SKM-1 treated with dmso at 0.1 percent for 144 hours (cell line): ENCODE data around the gene ISL1.

Source experiments
- DNase-seq: peaks from one replicate; lab custom pipeline; 2025; ENCODE audit not compliant: unreplicated experiment; lab: John Stamatoyannopoulos, UW

Gene ISL1

GRCh38 chr5:51383131-51384121 is at the start of gene ISL1:
Gene ISL1, plus strand, starts transcription at chr5:51383448. Its CDS starts 224 bp downstream, at chr5:51383672.
- DNase-seq = no peak

DNA sequence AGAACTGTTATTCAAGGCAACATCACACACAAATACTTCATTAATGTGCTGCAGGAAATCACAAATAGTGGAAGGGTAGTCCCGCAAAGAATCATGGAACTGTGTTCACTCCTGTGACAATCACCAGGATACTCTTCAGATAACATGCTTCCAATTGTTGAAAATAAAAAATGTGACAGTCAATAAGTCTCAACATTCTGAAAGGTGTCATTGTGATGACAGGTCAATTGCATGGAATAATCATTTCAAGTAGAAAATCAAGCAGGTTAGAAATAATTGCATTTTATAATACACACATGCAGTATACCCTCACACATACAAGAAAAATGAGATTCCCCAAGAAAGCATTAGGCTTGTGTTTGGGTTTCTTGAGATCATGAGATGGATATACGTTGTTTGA is 46.4 kb upstream of the ISL1 start:
- DNase-seq = no peak

DNA sequence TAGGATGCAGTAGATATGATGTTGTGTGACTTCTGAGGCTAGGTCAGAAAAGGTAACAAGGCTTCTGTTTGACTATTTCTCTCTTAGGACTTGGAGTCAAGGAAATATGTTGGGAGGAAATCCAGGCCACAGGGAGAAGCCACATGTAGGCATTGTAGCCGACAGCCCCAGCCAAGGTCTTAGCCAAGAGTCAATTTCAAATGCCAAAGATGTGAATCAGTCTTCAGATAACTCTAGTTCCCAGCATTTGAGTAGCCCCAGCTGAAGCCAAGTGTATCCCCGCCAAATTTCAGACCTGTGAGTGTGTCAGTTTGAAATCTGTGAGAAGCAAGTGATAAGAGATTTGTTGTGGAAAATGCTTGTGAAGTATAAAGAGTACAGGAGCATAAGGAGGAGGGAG is 38.1 kb upstream of the ISL1 start:
- DNase-seq = no peak

- no peak for DNase-seq
These were observed 36.1 kb upstream of the ISL1 start for GRCh38 chr5:51347157-51347556.

GRCh38 chr5:51347704-51348103 is 35.5 kb upstream of the ISL1 start:
- no peak for DNase-seq

GRCh38 chr5:51371052-51371451 is 12.2 kb upstream of the ISL1 start:
- DNase-seq = no peak

DNA sequence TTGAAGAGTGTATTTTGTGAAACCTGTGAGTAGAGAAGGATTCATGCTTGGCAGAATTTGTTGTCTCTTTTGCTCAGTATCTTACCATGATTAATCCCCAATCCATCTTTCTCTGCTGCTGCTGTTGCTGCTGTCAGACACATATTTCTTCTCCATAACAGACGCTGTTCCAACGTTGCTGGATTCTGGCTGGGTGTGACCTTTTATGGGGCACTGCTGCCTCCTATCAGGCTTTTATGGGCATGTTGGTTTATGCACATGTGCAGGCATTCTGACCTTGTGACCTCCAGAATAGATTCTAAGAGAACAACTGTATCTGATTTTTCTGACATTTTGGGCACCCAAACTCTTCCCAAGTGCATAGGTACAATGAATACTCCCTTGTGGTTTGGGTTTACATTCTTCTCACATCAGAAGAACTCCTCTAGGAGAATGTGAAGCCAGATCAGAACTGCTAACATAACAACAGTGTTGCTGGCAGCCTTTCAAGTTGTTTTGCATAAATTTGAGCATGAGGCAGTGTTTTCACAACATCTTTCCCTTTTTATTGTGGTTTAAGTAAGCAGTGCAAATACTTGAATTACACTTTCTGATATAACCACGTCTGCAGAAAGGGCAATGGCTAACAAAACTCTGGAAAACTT is 9.2 kb upstream of the ISL1 start:
- no peak for DNase-seq

DNA sequence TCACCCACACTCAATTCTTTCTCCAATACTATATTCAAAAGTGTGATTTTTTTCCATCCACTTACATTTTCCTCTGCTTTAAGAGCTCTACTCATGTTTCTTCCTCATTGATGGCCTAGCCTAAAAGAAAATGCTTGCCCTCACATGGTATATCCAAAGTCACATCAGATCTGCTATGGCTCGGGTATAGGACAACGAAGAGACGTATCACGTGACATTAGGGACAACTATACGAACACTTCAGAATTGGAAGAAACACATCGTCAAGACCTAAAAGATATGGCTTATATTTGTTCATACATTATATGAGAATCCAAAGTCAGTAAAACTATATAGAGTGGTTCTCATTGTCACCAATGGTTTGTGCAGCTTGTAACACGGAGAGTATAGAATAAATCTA is 8.2 kb upstream of the ISL1 start:
- DNase-seq = no peak

- DNase-seq = no peak
These were observed 6.7 kb upstream of the ISL1 start for GRCh38 chr5:51376509-51376908.

GRCh38 chr5:51377151-51378060 is 5.8 kb upstream of the ISL1 start:
- no peak for DNase-seq

DNA sequence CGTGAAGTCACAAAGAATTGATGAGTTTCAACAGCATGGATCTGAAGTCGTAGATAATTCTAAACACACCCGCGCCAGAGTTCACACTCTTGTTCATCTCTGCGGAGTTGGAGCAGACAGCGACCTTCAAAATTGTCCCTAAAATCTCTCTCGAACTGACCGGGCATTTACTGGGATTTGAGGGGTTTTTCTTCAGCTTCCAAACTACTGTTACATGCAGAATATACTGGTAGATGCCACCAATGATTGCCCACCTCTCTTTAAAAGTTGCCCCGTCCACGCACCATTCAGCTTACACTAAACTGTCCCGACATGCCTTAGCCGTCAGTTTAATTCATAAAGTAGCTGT is 5.2 kb upstream of the ISL1 start:
- no peak for DNase-seq

GRCh38 chr5:51378448-51379330 is 4.6 kb upstream of the ISL1 start:
- no peak for DNase-seq

DNA sequence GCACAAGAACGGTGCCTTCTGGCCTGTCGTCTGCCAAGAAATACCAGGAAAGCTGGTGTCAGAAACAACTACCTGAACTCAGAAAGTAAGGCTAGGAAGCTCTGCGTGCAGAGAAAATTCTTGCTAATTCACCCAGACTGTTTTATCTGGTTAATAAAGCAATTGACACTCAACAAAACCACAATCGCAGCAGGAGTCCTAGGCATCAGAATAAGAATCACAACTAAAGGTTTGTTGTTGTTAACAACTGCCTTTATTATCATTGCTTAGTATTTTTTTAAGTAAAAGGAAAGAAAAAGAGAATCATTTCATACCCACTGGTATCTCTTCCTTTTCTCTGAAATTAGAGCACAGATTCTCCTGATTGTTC is 3.9 kb upstream of the ISL1 start:
- DNase-seq = no peak

GRCh38 chr5:51380603-51381207 is 2.5 kb upstream of the ISL1 start:
- DNase-seq = no peak

GRCh38 chr5:51381761-51382474 is 1.3 kb upstream of the ISL1 start:
- DNase-seq = no peak

DNA sequence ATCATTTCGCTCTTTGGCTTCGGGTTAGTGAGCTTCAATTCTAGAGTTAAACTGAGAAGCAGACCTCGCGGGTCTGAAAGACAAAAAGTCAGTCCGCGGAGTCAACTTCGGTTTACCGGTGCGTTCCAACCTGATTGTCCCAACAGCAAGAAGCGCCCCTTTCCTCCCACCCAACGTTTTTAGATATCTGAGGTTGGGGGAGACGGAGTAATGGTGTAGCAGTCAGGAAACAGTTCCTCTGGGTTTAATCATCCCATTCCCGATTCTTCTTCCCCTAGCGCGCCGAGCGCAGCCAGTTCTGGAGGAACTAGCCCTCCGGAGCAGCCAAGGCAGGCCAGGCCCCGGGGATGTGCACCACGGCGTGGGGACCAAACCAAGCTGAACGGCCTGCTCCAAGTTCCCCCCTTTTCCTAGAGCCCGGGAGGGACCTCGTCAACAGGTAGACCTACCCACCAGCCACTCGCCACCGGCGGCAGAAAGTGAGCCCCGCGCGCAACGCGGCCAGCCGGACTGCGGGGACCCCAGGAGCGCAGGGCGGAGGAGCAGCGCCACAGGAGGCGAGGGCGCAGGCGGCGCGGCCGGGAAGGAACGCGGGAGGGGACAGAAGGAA is 622 bp upstream of the ISL1 start:
- no peak for DNase-seq

DNA sequence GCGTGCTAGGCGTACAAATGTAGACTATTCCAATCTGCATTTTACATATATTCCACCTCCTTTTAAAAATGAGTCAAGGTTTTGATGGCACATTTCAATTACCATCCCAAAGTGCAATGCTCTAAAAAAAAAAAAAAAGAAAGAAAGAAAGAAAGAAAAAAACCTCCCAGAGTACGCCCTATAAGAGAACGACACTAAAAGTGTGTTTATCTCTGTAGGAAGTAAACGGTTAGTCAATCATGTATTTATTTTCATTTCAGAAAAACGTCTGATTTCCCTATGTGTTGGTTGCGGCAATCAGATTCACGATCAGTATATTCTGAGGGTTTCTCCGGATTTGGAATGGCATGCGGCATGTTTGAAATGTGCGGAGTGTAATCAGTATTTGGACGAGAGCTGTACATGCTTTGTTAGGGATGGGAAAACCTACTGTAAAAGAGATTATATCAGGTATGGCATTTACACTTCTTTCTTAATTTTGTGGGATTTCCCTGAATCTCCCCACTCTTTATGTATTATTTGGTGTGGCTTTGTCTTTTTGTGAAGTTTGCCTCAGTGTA is 1.1 kb downstream of the ISL1 start:
- no peak for DNase-seq

DNA sequence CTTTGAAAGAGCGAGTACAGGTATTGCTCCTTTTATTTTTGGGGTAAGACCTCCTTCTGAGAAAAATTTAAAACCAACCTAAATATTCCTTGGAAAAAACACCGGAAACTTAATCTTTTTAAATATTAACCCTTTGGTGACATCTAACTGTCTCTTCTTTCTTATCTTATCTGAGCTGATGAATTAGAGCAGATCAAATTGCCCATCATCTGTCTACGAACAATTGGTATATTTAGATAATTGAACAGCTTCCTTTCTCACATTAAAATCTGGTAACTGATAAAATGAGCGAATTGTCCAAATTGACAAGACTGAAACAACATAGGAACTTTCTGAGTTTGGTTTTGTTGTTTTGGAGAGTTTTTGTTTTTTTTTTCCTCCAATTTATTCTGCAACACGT is 2.0 kb downstream of the ISL1 start:
- no peak for DNase-seq
